ENCODE data around the gene ZNF256.

DNA sequence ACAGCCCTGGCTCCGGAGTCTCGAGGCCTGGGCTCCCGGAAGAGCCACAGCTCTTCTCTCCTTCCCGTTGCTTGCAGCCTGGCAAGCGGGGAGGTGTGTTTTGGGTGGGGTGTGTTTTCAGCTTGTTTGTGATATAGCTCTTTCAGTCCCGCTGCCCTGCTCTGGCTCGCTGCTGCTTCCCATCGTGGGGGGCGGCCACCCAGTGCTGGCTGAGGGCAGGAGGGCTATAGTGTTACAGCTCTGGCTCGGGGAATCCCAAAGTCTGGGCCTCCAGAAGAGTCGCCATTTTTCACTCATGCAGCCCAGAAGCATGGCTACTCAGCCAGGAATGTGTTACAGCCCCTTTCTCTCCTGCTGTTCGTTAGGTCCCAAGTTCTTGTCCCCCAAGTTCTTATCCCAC, 2.2 kb upstream of the ZNF256 start:
- TF ChIP-seq, protein P1, sequence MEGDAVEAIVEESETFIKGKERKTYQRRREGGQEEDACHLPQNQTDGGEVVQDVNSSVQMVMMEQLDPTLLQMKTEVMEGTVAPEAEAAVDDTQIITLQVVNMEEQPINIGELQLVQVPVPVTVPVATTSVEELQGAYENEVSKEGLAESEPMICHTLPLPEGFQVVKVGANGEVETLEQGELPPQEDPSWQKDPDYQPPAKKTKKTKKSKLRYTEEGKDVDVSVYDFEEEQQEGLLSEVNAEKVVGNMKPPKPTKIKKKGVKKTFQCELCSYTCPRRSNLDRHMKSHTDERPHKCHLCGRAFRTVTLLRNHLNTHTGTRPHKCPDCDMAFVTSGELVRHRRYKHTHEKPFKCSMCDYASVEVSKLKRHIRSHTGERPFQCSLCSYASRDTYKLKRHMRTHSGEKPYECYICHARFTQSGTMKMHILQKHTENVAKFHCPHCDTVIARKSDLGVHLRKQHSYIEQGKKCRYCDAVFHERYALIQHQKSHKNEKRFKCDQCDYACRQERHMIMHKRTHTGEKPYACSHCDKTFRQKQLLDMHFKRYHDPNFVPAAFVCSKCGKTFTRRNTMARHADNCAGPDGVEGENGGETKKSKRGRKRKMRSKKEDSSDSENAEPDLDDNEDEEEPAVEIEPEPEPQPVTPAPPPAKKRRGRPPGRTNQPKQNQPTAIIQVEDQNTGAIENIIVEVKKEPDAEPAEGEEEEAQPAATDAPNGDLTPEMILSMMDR (IDR thresholded peaks at IDR 0.05 in 2 of 3, conservative IDR thresholded peaks at IDR 0.05 in 1 of 3; ENCODE audit: borderline replicate concordance in 1 of 3, insufficient read depth in 1 of 3, low read depth in 2 of 3, low read length in 2 of 3), result no peak
- TF ChIP-seq SRF (IDR thresholded peaks at IDR 0.05; ENCODE audit: low read depth), result no peak
